Measurements from ENCODE around the gene IFNGR2.
A peak's percentile ranks its signal among the peaks of the same experiment; 100 is the strongest.

GRCh38 chr21:33362044-33362555, 41.1 kb upstream of the IFNGR2 start:
- TF ChIP-seq CTCF (IDR thresholded peaks at IDR 0.05) (no peak), POLR2A (IDR thresholded peaks at IDR 0.05) (peak; percentile 71 to 81)

Measured in Peyer's patch (tissue), 4 donors.